H9 (cell line): ENCODE results near the gene NUP210L. TPM values are rescaled to one million over a fixed set of nuclear protein-coding genes. Genes with fewer than 3 reads are reported as not detected.

Source experiments
- DNase-seq: peaks from one replicate; pipeline ENCODE4 v3.0.0-alpha.2; 2017
- H2AFZ ChIP-seq: one replicate; pipeline ENCODE4 v1.6.1; 2013; ENCODE audit warnings: mild to moderate bottlenecking, low read length, control low read depth, moderate library complexity
- H2AK5ac ChIP-seq: 2 replicates; pipeline ENCODE4 v1.6.1; 2013; ENCODE audit warnings: low read length, control low read depth, mixed read lengths; ENCODE audit not compliant: insufficient read length
- H2BK120ac ChIP-seq: one replicate; pipeline ENCODE4 v1.6.1; 2013; ENCODE audit warnings: low read depth, mild to moderate bottlenecking, low read length, control low read depth, inconsistent platforms; ENCODE audit not compliant: poor library complexity, severe bottlenecking
- H2BK12ac ChIP-seq: 2 replicates; pipeline ENCODE4 v1.6.1; 2013; ENCODE audit warnings: low read length, control low read depth, mixed read lengths, low read depth; ENCODE audit not compliant: insufficient read length
- H2BK15ac ChIP-seq: 2 replicates; pipeline ENCODE4 v1.6.1; 2013; ENCODE audit warnings: low read depth, low read length, control low read depth
- H2BK20ac ChIP-seq: one replicate; pipeline ENCODE4 v1.6.1; 2013; ENCODE audit warnings: low read depth, mild to moderate bottlenecking, low read length, control low read depth, inconsistent platforms; ENCODE audit not compliant: poor library complexity, severe bottlenecking
- H2BK5ac ChIP-seq: 2 replicates; pipeline ENCODE4 v1.6.1; 2013; ENCODE audit warnings: low read length, control low read depth, mixed read lengths; ENCODE audit not compliant: insufficient read length
- H3K14ac ChIP-seq: 2 replicates; pipeline ENCODE4 v1.6.1; 2013; ENCODE audit warnings: low read length, control low read depth; ENCODE audit not compliant: insufficient read depth
- H3K18ac ChIP-seq: 2 replicates; pipeline ENCODE4 v1.6.1; 2013; ENCODE audit warnings: low read depth, mild to moderate bottlenecking, mixed read lengths, low read length, control low read depth; ENCODE audit not compliant: insufficient read length
- H3K23ac ChIP-seq: 2 replicates; pipeline ENCODE4 v1.6.1; 2013; ENCODE audit warnings: low read length, control low read depth, mixed read lengths, low read depth; ENCODE audit not compliant: insufficient read length
- H3K23me2 ChIP-seq: 2 replicates; pipeline ENCODE4 v1.6.1; 2013; ENCODE audit warnings: low read depth, mild to moderate bottlenecking, mixed read lengths, low read length, control low read depth; ENCODE audit not compliant: insufficient read length, poor library complexity, severe bottlenecking
- H3K27ac ChIP-seq: 2 replicates; pipeline ENCODE4 v1.5.1; 2013; ENCODE audit warnings: low read length, control low read depth, mixed read lengths, low read depth; ENCODE audit not compliant: insufficient read length
- H3K27me3 ChIP-seq: 2 replicates; pipeline ENCODE4 v1.6.1; 2013; ENCODE audit warnings: low read length, control low read depth, inconsistent platforms; ENCODE audit not compliant: insufficient read depth
- H3K4ac ChIP-seq: 2 replicates; pipeline ENCODE4 v1.6.1; 2013; ENCODE audit warnings: low read depth, mild to moderate bottlenecking, control low read depth, inconsistent platforms, low read length, moderate library complexity
- H3K4me1 ChIP-seq: 2 replicates; pipeline ENCODE4 v1.6.1; 2013; ENCODE audit warnings: low read length, control low read depth, inconsistent platforms; ENCODE audit not compliant: insufficient read depth
- H3K4me2 ChIP-seq: 2 replicates; pipeline ENCODE4 v1.6.1; 2013; ENCODE audit warnings: low read length, control low read depth, mixed read lengths; ENCODE audit not compliant: insufficient read length, insufficient read depth
- H3K56ac ChIP-seq: 2 replicates; pipeline ENCODE4 v1.6.1; 2013; ENCODE audit warnings: low read depth, mild to moderate bottlenecking, mixed read lengths, low read length, control low read depth; ENCODE audit not compliant: insufficient read length
- H3K79me1 ChIP-seq: 2 replicates; pipeline ENCODE4 v1.6.1; 2013; ENCODE audit warnings: low read depth, mild to moderate bottlenecking, moderate library complexity, low read length, control low read depth, inconsistent platforms; ENCODE audit not compliant: insufficient read depth, poor library complexity, severe bottlenecking
- H3K79me2 ChIP-seq: 2 replicates; pipeline ENCODE4 v1.6.1; 2013; ENCODE audit warnings: low read length, control low read depth, inconsistent platforms; ENCODE audit not compliant: insufficient read depth
- H3K9ac ChIP-seq: 2 replicates; pipeline ENCODE4 v1.6.1; 2013; ENCODE audit warnings: low read length, control low read depth, mixed read lengths; ENCODE audit not compliant: insufficient read length; ENCODE audit errors: extremely low read depth
- H3K9me3 ChIP-seq: one replicate; pipeline ENCODE4 v1.6.1; 2013; ENCODE audit warnings: low read depth, low read length, inconsistent platforms; ENCODE audit not compliant: control insufficient read depth
- H3T11ph ChIP-seq: one replicate; pipeline ENCODE4 v1.6.1; 2013; ENCODE audit warnings: mild to moderate bottlenecking, low read length, control low read depth, inconsistent platforms
- H4K20me1 ChIP-seq: one replicate; pipeline ENCODE4 v1.6.1; 2013; ENCODE audit not compliant: control insufficient read depth, insufficient read length, insufficient read depth
- H4K5ac ChIP-seq: 2 replicates; pipeline ENCODE4 v1.6.1; 2013; ENCODE audit warnings: low read depth, mild to moderate bottlenecking, mixed read lengths, low read length, control low read depth; ENCODE audit not compliant: insufficient read length
- H4K8ac ChIP-seq: replicated peaks from 2 replicates; pipeline ENCODE4 v1.6.1; 2013; ENCODE audit warnings: low read length, control low read depth, mixed read lengths, low read depth; ENCODE audit not compliant: insufficient read length
- H4K91ac ChIP-seq: 2 replicates; pipeline ENCODE4 v1.6.1; 2013; ENCODE audit warnings: low read depth, mild to moderate bottlenecking, moderate library complexity, mixed read lengths, low read length, control low read depth; ENCODE audit not compliant: insufficient read length
- H3K27ac Mint-ChIP-seq, 3 experiments: 2 replicates in 2 of 3; 3 replicates in 1 of 3; pipeline ENCODE4 v1.8.0; 2020 to 2021; ENCODE audit warnings: mixed read lengths in 3 of 3, mild to moderate bottlenecking in 1 of 3, moderate library complexity in 1 of 3
- H3K27me3 Mint-ChIP-seq: 2 replicates; pipeline ENCODE4 v1.8.0; 2021; ENCODE audit warnings: low read depth, mild to moderate bottlenecking, moderate library complexity, mixed read lengths
- H3K36me3 Mint-ChIP-seq, 3 experiments: 2 replicates in 2 of 3; 3 replicates in 1 of 3; pipeline ENCODE4 v1.8.0; 2020 to 2021; ENCODE audit warnings: low read depth in 3 of 3, mixed read lengths in 3 of 3; ENCODE audit not compliant: insufficient read depth in 1 of 3
- H3K4me1 Mint-ChIP-seq, 2 experiments: 2 replicates each; pipeline ENCODE4 v1.8.0; 2020; ENCODE audit warnings: mixed read lengths in 2 of 2
- H3K4me3 Mint-ChIP-seq, 2 experiments: 2 replicates in 1 of 2; 3 replicates in 1 of 2; pipeline ENCODE4 v1.8.0; 2020 to 2021; ENCODE audit warnings: mild to moderate bottlenecking in 2 of 2, mixed read lengths in 2 of 2, moderate library complexity in 1 of 2
- H3K9me3 Mint-ChIP-seq, 2 experiments: 2 replicates in 1 of 2; 3 replicates in 1 of 2; pipeline ENCODE4 v1.8.0; 2020; ENCODE audit warnings: mild to moderate bottlenecking in 2 of 2, mixed read lengths in 2 of 2, moderate library complexity in 1 of 2
- WGBS: extraction: QIAGEN DNeasy Blood & Tissue Kit; methylation state at CpG from one replicate; pipeline ENCODE4 v1.1.7; 2013; ENCODE audit warnings: missing lambda C conversion rate, low lambda C conversion rate, mixed read lengths; ENCODE audit not compliant: insufficient read length; ENCODE audit errors: extremely low coverage; 5-methylcytosine and 5-hydroxymethylcytosine counted together
- total RNA-seq: library from RNA; stranded (reverse); gene quantifications from 2 replicates; pipeline ENCODE4 v1.2.1, GENCODE V29; 2021
- TF ChIP-seq, protein P1 (sequence below): fragments of 200-600 bp; sonication (generic); conservative IDR thresholded peaks from 3 replicates; pipeline ENCODE4 v1.8.0; 2021; ENCODE audit warnings: antibody characterized with exemption, mild to moderate bottlenecking

NUP210L gene
- total RNA-seq, 1 experiment from 2014 or later: 0.04 TPM

DNA sequence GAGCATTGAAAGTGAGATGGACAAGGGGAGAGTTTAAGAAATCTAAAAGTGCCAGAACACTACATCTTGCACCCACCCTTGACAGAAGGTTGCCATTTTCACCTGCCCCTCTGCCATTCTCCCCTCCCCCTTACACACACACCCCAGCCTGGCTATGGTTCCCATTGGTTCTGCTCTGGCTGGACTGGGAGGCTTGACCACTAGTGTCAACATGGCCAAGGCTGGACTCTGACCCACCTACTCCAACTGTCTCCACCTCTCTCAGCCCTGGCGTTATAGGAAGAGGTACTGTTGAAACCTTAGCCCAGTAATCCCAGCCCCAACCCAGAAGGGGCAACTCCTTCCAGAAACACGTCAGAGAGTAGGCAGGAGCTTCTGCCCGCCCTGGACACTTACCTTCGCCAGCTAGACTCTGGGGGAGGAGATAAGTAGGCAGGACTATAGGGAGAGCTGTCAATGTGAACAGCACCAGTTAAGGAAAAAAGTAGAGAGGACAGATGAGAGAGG is 201.0 kb downstream of the NUP210L start:
- TF ChIP-seq, protein P1, sequence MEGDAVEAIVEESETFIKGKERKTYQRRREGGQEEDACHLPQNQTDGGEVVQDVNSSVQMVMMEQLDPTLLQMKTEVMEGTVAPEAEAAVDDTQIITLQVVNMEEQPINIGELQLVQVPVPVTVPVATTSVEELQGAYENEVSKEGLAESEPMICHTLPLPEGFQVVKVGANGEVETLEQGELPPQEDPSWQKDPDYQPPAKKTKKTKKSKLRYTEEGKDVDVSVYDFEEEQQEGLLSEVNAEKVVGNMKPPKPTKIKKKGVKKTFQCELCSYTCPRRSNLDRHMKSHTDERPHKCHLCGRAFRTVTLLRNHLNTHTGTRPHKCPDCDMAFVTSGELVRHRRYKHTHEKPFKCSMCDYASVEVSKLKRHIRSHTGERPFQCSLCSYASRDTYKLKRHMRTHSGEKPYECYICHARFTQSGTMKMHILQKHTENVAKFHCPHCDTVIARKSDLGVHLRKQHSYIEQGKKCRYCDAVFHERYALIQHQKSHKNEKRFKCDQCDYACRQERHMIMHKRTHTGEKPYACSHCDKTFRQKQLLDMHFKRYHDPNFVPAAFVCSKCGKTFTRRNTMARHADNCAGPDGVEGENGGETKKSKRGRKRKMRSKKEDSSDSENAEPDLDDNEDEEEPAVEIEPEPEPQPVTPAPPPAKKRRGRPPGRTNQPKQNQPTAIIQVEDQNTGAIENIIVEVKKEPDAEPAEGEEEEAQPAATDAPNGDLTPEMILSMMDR: no peak
- Histone ChIP-seq H3K9me3 (no peaks in the 10 kb centered on the region), H3T11ph (no peak overlapping the region), H4K20me1 (peaks cover 2% of the 10 kb centered on the region), H3K27ac (no peak overlapping the region), H3K27me3 (no peaks in the 10 kb centered on the region), H3K14ac (no peak overlapping the region), H4K8ac (no peak overlapping the region), H3K9ac (no peak overlapping the region), H3K4me2 (no peak overlapping the region), H3K23ac (no peak overlapping the region), H4K5ac (no peak overlapping the region), H3K56ac (no peak overlapping the region), H2BK120ac (no peak overlapping the region), H3K4me1 (no peaks in the 10 kb centered on the region), H3K79me2 (peaks cover 28% of the 10 kb centered on the region), H2AFZ (no peak overlapping the region), H4K91ac (no peak overlapping the region), H2BK5ac (no peak overlapping the region), H2BK12ac (no peak overlapping the region), H3K79me1 (peaks cover 13% of the 10 kb centered on the region), H3K23me2 (peaks cover 6% of the 10 kb centered on the region), H3K18ac (no peak overlapping the region), H2BK15ac (no peak overlapping the region), H2BK20ac (no peak overlapping the region), H3K4ac (no peak overlapping the region), H2AK5ac (no peak overlapping the region)
- H3K4me3 Mint-ChIP-seq: no peak overlapping the region; a peak in 1 of 5 replicates
- no CpG with 5 or more reads among the region's 4 CpGs for WGBS
- peak overlapping the region in 2 of 3 experiments; percentile 9 to 50; a peak in 4 of 7 replicates for H3K27ac Mint-ChIP-seq
- H3K27me3 Mint-ChIP-seq: no peaks in the 10 kb centered on the region
- H3K4me1 Mint-ChIP-seq: peaks cover 15% of the 10 kb centered on the region in 2 experiments
- H3K36me3 Mint-ChIP-seq: peaks cover 20 to 48% (median 30%) of the 10 kb centered on the region in 3 experiments; a peak in 6 of 7 replicates
- DNase-seq: no peak
- H3K9me3 Mint-ChIP-seq: no peaks in the 10 kb centered on the region
